ENCODE data around the gene ATPAF2.

ATPAF2 gene

DNA sequence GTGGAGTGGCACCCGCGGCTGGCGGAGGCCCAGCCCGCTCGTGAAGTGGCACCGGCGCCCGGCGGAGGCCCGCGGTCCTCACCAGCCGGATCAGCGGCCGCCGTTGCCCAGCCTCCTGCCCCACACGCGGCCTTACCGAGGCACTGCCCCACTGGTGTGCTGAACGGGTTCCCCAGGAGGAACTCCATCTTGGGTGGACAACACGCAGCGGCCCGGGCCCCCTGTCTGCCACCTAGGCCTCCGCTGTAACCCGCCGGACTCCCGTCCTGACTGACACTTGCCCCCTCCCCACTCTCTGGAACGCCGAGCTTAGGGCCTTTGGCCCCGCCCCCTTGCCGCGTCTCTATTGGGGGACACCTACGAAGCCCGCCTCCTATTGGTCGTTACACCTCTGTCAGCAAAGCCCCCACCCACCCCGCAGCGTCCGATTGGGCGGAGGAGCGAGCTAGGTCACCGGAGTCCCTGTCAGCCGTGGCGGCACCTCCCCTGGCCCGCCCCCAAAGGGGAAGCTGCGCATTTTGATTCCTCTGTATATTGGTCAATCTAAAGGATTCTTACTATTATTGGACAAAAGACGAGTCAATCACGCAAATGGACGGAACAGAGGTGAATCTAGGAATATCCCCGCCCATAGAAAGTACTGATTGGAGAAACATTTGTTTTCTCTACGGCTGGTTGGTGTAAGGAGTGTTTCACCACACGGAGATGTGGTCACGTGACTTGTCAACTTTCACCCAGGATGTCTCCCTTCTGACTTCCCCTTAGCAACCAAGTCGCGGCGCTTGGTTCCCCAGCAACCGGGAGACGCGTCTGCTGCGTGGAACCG is 66.6 kb downstream of the ATPAF2 start, which contains the start of the genes DRC3 and TOM1L2:
Gene DRC3, plus strand, starts transcription at position 737 of the 826 bp plus-strand sequence. CDS start 4,737 bp downstream, outside the sequence.
Gene TOM1L2, minus strand, starts transcription at position 275 of the 826 bp plus-strand sequence. Its CDS starts 87 bp downstream, at position 188.
- TF ChIP-seq, protein P1, sequence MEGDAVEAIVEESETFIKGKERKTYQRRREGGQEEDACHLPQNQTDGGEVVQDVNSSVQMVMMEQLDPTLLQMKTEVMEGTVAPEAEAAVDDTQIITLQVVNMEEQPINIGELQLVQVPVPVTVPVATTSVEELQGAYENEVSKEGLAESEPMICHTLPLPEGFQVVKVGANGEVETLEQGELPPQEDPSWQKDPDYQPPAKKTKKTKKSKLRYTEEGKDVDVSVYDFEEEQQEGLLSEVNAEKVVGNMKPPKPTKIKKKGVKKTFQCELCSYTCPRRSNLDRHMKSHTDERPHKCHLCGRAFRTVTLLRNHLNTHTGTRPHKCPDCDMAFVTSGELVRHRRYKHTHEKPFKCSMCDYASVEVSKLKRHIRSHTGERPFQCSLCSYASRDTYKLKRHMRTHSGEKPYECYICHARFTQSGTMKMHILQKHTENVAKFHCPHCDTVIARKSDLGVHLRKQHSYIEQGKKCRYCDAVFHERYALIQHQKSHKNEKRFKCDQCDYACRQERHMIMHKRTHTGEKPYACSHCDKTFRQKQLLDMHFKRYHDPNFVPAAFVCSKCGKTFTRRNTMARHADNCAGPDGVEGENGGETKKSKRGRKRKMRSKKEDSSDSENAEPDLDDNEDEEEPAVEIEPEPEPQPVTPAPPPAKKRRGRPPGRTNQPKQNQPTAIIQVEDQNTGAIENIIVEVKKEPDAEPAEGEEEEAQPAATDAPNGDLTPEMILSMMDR (conservative IDR thresholded peaks at IDR 0.05; ENCODE audit: low read depth, low read length) = no peak
- H3K4me3 ChIP-seq (ENCODE audit: low read depth, low read length) = peak within 1 kb of the TSS; percentile 75
- peak; percentile 100 for DNase-seq (ENCODE audit: low read depth)

DNA sequence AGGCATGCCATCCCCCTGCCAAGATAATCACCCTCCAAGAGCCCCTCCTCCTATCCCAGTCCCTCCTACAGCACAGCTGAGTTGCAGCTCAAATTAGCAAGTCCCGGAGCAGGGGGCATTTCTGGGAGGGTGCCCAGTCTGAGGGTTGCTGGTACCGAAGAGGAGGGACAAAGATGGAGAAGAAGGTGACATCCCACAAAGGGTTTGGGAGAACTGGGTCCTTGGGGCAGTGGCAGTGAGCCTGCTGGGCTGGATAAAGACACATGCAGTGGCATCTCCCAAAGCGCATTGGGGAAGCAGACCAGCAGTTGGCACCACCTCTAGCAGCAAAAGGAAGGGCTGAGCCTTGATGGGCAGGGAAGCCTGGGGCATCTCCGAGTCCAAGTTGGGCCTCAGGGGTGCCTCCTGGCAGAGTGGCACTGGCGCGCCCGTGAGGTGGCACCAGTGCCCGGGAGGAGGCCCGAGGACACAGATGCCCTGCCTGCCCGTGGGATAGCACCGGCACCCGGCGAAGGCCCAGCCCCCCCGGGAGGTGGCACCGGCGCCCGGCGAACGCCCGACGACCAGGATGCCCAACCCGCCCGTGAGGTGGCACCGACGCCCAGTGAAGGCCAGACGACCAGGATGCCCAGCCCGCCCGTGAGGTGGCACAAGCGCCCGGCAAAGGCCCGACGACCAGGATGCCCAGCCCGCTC is 67.4 kb downstream of the ATPAF2 start:
- TF ChIP-seq, protein P1 (conservative IDR thresholded peaks at IDR 0.05; ENCODE audit: low read depth, low read length) = no peak
- DNase-seq (ENCODE audit: low read depth) = no peak

DNA sequence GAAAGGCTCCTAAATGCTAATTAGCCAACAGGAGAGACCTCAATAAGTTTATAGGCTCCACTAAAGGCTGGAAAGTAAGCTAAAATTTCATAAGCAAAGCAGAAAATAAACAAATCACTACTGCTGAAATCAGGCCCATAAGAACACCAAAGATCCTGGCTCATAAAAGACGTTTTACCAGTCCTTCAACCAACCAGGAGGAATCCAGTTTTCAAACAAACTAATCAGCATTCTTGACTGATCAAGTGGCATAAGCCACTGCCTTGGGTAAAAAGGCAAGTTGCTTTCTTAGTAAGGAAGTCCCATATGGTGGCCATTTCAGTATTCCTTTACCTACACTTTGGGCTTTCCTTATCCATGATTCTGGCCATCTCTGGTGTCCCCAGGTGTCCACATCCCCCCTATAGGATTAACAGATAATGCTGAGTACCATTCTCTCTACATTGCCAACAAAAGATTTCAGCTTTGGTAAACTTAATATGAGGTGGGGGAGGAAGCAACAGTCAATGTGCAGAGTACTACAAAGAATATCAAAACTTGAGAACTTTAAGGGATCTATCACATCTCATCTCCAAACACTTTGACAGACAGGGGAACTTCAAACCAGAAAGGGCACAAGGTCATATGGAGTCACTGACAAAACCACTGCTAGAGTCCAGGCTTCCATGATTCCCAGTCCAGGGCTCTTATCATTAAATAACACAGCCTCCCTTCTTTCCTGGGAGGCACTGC is 68.1 kb downstream of the ATPAF2 start:
- TF ChIP-seq, protein P1 (conservative IDR thresholded peaks at IDR 0.05; ENCODE audit: low read depth, low read length) = no peak
- no peak for DNase-seq (ENCODE audit: low read depth)
- H3K4me3 ChIP-seq (ENCODE audit: low read depth, low read length) = peak overlapping the region; percentile 75

More for the DNA sequence above, 67.4 kb downstream of the ATPAF2 start:
- H3K4me3 ChIP-seq (ENCODE audit: low read depth, low read length) = peak overlapping the region; percentile 75

All from choroid plexus epithelial cell (primary cell).